Measurements from ENCODE around the gene NDNF. TPM values are rescaled to one million over a fixed set of nuclear protein-coding genes. Genes with fewer than 3 reads are reported as not detected.

The NDNF gene
- total RNA-seq, 1 donor from 2014 or later, result 51.1 TPM

DNA sequence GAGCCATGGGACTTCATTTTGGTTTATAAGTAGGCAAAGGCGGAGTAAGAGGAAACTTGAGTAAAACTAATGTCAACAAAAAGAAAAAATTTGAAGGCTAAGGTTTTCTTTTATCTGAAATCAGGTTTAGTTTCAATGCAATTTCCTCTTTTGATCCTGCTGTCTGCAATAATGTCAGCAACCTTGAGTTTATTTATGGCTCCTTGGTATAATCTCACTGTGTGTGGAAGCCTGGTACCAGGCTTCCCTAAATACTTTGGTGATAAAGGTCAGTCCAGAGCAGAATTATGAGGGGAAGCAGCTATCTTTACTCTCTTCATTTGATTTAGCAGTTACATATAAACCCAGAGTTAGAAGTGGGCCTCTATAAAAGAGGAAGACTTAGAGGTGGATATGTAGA is 57.8 kb downstream of the NDNF start:
- no peak for DNase-seq

DNA sequence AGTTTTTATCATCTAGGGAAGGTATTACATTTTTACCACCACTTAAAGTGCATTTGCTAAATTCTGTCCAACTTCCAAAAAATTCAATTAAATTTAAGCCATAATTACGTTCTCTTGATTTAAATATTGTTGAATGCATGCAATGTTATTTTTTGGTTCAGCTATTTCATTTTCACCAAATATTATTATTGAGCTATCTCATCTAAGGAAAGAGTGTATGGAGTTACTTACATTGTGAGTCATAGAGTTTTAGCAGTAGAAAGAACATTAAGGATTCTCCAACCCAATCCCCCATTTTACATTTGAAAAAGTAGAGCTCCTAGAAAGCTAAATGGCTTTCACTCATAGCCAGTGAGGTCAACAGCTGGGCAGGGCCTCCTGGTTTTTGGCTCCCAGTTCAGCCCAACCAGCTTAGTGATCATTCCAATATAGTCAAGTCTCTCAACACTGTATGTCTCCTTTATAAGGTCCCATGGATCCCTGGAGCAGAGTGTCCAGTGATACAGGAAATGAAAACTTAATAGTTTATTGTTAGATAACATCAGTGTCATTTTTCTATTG is 60.5 kb downstream of the NDNF start:
- no peak for DNase-seq

DNA sequence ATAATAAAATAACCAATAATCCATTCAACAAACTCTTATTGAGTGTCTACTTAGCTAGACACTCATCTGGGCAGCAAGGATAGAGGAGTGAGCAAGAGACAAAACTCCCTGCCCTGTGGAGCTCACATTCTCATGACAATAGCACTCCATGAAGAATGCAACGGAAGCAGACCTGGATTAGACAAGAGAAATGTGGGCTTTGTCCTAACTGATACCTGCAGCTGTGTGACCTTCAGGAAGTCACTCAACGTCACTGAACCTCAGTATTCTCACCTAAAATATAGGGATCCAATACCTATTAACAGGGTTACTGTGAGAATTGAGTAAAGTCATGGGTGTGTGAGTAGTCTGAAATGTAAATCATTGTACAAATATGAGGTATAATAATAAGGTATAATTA is 61.2 kb downstream of the NDNF start:
- DNase-seq, result no peak

DNA sequence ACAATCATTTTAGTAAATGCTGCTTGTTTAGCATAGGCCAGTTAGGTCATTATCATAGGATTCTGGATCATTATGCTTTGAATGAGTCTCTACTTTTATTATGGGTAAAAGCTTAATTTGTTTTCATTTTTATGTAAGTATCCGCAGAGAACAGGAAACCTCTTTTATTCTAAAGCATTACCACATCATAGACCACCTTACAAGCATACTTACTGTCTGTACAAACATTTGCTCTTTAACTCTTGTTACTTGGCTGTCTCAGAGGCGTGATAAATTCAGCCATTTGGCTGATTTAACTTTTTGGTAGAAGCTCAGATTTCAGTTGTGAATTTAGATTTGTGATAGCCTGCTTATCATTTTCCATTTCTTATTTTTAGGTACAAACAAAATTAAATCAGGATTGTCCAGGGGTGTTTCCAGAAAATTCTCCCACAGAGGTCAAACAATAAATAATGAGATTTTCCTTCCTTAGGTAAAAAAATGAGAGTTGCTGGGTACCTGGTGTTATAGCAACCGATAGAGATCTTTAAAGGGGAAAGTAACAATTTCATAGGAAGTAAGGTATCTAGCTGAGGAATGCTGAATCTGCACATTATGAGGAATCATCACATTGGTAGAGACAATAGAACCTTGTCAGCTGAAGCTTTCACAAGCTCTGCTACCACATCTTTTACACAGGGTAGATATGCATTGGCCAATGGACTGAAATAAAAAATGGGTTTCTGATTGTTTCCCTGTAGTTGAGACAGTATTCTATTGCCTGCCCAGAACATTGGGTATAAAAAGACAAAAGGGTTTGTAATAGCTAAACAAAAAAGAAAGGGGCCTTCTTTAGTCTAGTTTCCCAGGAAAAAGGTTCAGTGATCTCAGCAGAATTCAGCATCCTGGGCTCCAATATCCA is 62.5 kb downstream of the NDNF start:
- DNase-seq, result no peak

DNA sequence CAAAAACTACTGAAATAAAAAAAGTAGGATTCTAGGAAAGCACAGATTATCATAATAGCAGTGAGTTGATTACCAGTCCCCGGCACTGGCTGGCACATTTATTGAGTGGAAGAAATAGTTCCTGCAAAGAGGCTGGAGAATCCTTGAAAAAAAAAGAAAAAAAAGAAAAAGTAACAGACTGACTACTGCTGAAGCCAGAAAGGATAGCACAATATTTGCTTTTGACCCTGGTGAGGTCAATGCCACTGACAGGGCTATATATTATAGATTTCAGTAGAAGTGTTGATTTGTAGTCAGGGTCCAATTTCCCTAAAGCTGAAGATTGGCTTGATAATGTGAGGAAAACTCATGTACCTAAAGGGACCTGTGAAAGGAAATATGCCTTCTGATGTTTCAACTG is 64.7 kb downstream of the NDNF start:
- DNase-seq, result no peak

DNA sequence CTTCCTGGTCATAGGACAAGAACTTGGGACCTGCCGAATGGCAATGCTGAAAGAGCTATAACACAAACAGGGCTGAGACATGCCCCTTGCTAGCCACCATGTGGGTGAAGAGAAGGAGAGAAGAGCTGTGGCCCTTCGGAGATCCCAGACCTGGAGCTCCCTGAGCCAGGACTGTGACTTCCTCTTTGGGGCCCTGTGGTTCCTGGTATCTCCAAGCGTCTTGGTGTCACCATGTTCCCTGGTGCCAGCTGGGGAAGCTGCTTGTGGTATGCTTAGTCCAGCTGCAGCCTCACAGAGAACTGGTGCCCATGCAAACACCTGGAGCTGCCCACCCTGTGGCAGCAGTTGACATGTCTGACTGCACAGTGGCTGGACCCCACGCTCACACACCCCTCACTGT is 68.5 kb downstream of the NDNF start:
- no peak for DNase-seq

DNA sequence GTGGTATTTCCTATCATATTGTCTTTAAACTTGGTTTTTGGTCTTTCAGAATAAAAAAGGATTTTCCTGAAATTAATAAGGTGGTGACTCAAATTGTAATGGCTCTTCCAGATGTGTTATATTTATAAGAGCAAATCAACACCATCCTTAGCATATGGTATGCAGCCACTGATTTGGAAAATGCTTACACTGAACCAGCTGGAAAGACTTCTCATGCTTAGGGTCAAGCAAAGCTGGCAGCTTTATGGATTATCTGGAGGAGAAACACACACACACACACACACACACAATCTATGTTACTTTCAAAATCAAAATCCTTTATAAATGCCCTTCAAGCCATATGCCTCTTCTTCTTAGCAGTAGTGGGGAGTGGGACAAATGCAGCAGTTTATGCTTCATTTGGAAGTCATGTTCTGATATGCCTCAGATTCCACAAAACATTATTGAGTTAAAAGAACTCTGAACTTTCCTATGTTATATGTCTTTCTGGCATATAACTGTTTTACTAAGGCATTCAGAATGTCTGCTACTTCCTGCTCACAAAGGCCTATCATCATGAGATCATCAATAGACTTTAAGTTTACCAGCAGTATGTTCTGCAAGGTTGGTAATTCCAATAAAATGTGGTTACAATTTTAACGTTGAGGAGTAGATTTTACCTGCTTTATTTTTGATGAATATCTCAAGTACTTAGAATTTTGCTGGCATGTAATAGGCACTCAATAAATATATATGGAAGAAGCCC is 76.9 kb downstream of the NDNF start:
- no peak for DNase-seq

DNA sequence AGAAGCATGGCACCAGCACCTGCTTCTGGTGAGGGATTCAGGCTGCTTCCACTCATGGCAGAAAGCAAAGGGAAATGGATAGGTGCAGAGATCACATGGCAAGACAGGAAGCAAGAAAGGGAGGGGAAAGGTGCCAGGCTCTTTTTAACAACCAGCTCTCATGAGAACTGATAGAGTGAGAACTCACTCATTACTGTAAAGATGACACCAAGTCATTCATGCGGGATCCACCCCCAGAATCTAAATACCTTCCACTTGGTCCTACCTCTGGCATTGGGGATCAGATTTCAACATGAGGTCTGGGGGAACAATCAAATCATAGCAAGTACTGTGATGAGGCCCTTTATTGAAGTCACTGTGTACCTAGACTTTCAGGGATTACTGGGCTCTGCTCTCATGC is 77.8 kb downstream of the NDNF start:
- no peak for DNase-seq

DNA sequence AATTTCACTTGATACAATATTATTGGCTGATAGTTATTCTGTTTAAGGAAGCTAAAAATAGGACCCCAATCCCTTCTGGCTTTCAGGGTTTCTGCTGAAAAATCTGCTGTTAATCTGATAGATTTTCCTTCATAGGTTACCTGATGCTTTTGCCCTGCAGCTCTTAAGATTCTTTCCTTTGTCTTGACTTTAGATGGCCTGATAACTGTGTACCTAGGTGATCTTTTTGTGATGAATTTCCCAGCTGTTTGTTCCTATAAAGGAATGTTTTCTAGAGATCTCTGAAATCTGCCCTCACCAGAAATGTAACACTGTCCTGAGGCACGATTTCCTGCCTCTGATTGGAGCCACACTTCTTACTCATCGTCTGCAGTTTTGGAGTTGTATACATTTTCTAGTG is 80.5 kb downstream of the NDNF start:
- no peak for DNase-seq

DNA sequence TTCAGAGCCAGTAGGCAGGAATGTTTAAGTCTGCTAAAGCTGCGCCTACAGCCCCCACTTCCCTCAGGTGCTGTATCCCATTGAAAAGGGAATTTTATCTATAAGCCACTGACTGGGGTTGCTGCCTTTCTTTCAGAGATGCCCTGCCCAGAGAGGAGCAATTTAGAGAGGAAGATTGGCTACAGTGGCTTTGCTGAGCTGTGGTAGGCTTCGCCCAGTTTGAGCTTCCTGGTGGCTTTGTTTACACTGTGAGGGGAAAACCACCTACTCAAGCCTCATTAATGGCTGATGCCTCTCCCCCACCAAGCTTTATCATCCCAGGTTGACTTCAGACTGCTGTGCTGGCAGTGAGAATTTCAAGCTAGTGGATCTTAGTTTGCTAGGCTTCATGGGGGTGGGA is 82.1 kb downstream of the NDNF start:
- no peak for DNase-seq

Other genes with a start within 250 kb of the NDNF start
- 36.4 TPM for gene PRDM5, start 149.8 kb downstream of the NDNF start, total RNA-seq
- not detected for gene TNIP3, start 91.8 kb upstream of the NDNF start, total RNA-seq

Measured in tongue (tissue), 2 donors.